GM12865 (cell line): Measurements from ENCODE around the gene DMAP1.
A peak's percentile ranks its signal among the peaks of the same experiment; 100 is the strongest.

ENCODE experiments used
- DNase-seq: peaks from one replicate; pipeline ENCODE4 v3.0.0; 2010; ENCODE audit warnings: low read depth
- H3K4me3 ChIP-seq: 2 replicates; pipeline ENCODE4 v1.5.1; 2011; ENCODE audit warnings: mild to moderate bottlenecking, low read depth, low read length, control low read depth
- CTCF ChIP-seq: IDR thresholded peaks from 2 replicates; pipeline ENCODE4 v1.5.1; 2011; ENCODE audit warnings: low read length, control low read depth, low read depth, inconsistent platforms; ENCODE audit not compliant: insufficient read depth; ENCODE audit errors: missing control alignments

Gene DMAP1

DNA sequence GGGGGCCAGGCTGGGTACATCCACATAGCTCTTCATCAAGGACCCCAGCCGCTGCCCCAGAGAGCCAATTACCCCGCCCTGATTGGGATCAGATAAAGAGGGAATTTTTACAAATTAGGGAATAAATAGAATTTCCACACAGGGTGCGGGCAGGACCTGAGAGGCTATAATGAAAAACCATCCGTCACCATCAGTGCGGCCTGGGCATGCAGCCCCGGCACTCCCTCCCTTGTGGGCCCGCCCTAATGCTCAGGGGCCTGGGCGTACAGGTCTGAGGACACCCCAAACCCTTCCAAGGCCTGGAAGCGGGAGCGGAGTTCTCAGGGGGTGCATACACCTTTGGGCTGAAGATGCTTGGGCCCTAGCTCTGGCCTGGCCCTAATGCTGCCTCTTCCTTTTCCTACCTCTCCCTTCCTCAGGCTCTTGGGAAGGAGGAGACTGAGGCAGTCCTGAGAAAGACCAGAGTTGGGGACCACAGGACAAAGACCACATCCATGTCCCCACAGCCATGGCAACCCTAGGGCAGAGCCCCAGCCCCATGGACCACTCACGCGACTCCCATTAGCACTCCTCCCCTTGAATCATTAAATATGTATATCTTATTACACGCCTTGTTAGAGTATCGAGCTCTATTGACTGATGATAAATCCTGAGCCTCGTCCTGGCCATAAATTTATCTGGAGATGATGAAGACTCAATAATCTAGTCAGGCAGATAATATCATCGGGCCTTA is 16.3 kb downstream of the DMAP1 start:
- TF ChIP-seq CTCF, result no peak
- no peak overlapping the region for H3K4me3 ChIP-seq
- DNase-seq, result no peak

GRCh38 chr1:44230796-44231195 is 17.5 kb downstream of the DMAP1 start:
- DNase-seq, result no peak
- no peak for TF ChIP-seq CTCF
- no peak overlapping the region for H3K4me3 ChIP-seq

GRCh38 chr1:44233593-44233992 is 20.3 kb downstream of the DMAP1 start:
- no peak for DNase-seq
- no peak for TF ChIP-seq CTCF
- H3K4me3 ChIP-seq, result no peak overlapping the region

DNA sequence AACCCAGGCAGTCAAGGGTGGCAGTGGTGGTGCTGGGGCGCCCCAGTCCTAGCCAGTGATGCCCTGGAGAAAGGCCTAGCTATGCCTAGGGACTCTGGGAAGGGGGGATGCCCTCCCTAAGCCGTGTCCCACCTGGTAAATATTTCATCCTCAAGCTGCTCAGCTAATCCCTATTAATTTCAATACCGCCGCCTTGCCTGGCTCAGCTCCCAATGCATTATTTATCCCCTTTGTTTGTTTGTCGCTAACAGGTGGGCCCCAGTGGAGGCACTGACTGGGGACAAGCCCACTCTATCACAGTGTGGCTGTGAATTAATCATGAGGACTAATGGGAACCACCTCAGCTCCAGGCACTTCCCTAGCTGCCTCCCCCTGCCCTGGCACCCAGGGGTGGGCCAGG is 22.5 kb downstream of the DMAP1 start:
- no peak overlapping the region for H3K4me3 ChIP-seq
- DNase-seq, result no peak
- no peak for TF ChIP-seq CTCF

DNA sequence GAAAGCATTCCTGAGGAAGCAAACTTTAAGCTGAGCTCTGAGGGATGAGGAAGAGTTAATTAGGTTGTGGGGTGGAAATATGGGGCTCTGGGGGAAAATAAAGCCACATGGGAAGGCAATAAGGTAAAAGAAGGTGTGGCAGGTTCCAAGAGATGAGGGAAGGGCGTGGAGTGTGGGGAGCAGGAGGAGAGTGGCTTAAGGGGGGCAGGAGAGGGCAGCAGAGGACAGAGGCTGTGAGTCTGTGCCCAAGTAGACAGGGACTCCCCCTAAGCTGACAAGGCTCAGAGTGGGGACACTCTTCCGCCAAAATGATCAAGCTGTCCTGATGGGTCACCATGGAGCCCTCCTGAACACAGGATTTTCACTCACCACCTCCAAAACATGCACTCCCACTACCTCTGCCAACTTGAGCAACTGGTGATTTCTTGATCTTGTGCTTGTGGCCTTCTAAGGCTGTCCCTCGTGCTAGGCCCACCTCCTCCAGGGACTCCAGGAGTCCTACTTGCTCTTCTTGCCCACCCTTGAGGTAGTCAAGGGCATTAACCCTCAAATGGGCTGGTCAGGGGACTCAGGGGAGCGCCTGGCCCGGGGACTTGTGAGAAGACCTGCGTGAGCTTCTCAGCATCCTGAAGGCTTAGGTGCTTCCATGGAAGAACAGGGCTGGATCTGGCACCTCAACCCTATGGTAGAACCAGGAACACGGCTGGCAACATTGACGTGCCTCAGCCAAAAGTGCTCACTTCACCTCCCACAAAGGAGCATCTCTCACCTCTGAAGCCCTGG is 23.4 kb downstream of the DMAP1 start:
- no peak for DNase-seq
- no peak overlapping the region for H3K4me3 ChIP-seq
- no peak for TF ChIP-seq CTCF

DNA sequence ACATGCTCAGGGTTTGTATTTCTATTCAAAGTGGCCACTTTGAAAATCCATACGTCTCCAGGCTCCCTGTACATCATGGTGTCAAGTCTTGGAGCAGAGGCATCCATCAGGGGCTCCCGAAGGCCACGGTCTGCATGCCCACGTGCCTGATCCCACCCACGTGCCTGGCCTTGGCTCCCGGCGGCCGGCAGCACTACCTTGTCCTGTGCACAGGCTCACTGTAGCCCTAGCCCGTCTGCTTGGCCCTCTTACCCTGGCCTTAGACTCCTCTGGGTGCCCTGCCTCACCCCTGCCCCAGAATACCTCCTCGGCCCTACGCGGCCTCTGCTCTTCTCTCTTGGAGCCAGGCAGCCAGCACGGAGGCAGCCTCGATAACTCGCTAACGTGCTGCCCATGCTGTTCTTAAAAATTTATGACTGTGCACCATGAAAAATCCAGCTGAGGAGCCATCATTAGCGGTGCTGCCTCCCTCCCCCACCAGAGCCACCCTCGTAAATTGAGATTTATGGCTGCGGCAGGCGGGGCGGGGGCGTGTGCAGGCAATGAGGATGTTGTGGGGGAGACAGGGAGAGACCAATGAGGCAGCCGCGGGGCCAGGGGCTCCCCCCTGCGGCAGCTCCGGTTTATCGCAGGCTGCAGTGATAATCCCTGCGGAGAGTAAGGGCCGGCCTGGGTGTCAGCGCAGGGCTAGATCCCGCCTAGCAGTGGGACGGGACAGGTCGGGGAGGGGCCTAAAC is 24.6 kb downstream of the DMAP1 start:
- TF ChIP-seq CTCF, result peak; percentile 52
- DNase-seq, result peak; percentile 50
- H3K4me3 ChIP-seq, result no peak overlapping the region
